ENCODE data around the gene CDC42BPG. TPM values are rescaled to one million over a fixed set of nuclear protein-coding genes. Genes with fewer than 3 reads are reported as not detected.
A peak's percentile ranks its signal among the peaks of the same experiment; 100 is the strongest.

Gene CDC42BPG
- total RNA-seq, 1 experiment from 2014 or later = 4.1 TPM

GRCh38 chr11:64845129-64845775 is 799 bp upstream of the CDC42BPG start:
- ChIA-PET POLR2A (interaction anchor here (0.6 kb wide), 1 partner anchor 73 kb away, joined by 6 read pairs; no protein-coding TSS in a partner anchor), CTCF (interaction anchor here (1.3 kb wide), 1 partner anchor 152 kb away, joined by 6 read pairs; the partner anchor contains the start of gene BATF2)
- H3K4me3 ChIP-seq (ENCODE audit: low read depth in 2 of 2, low read length in 2 of 2) = peak overlapping the region; percentile 42 to 50
- H3K27ac ChIP-seq (ENCODE audit: low read length) = peak overlapping the region; percentile 37; the same call in 1 of the 2 replicates
- TF ChIP-seq REST (IDR thresholded peaks at IDR 0.05; ENCODE audit: insufficient read depth in 1 of 2, low read depth in 2 of 2, low read length in 1 of 2) (no peak), CTCF (IDR thresholded peaks at IDR 0.05) (no peak), TCF7L2 (IDR thresholded peaks at IDR 0.05; ENCODE audit: low read depth, low read length) (peak; percentile 66; the same call in 1 of the 2 replicates), SIN3A (IDR thresholded peaks at IDR 0.05; ENCODE audit: borderline replicate concordance, insufficient read depth, low read depth, low read length) (no peak), POLR2AphosphoS5 (IDR thresholded peaks at IDR 0.05; ENCODE audit: low read depth, low read length) (no peak)
- ATAC-seq (no peak), DNase-seq (ENCODE audit: low read depth, low spot score) (no peak)
- no TSS peak for BruUV-seq (replicated peaks)
- intact Hi-C loops (cut with micrococcal nuclease; ENCODE audit: unreplicated experiment) = loop anchor here (5.0 to 10.0 kb wide), 3 partner anchors 152 to 270 kb away; partner anchors contain the start of genes BATF2, SNX15, TM7SF2 and ZNHIT2
- in situ Hi-C loops (cut with HindIII; ENCODE audit: low pct_unique_long_range_greater_than_20kb, low sequenced_read_pairs) = no loop called here
- H3K27me3 ChIP-seq (ENCODE audit: control insufficient read depth, insufficient read depth, low read length) = no peaks in the 10 kb centered on the region
- H3K4me1 ChIP-seq (ENCODE audit: control insufficient read depth, insufficient read depth, low read length) = peaks cover 50% of the 10 kb centered on the region
- H3K9me3 ChIP-seq (ENCODE audit: control insufficient read depth, insufficient read depth, low read depth, low read length) = no peaks in the 10 kb centered on the region
- no peaks in the 10 kb centered on the region; the same call in 1 of the 2 replicates for H3K36me3 ChIP-seq (ENCODE audit: control insufficient read depth, insufficient read depth, low read length)

- ChIA-PET POLR2A (interaction anchor here (0.6 kb wide), 1 partner anchor 9 kb away, joined by 4 read pairs; no protein-coding TSS in a partner anchor), CTCF (interaction anchor here (0.6 to 1.1 kb wide), 3 partner anchors 9 to 55 kb away, joined by 3 read pairs; no protein-coding TSS in a partner anchor)
- ATAC-seq (no peak), DNase-seq (ENCODE audit: low read depth, low spot score) (no peak)
- intact Hi-C loops (cut with micrococcal nuclease; ENCODE audit: unreplicated experiment) (loop anchor here (10.0 kb wide), 2 partner anchors 181 to 271 kb away; partner anchors contain the start of genes SNX15, TM7SF2 and ZNHIT2), in situ Hi-C loops (cut with HindIII; ENCODE audit: low pct_unique_long_range_greater_than_20kb, low sequenced_read_pairs) (no loop called here)
- Histone ChIP-seq H3K36me3 (ENCODE audit: control insufficient read depth, insufficient read depth, low read length) (no peaks in the 10 kb centered on the region; the same call in 1 of the 2 replicates), H3K27me3 (ENCODE audit: control insufficient read depth, insufficient read depth, low read length) (no peaks in the 10 kb centered on the region), H3K27ac (ENCODE audit: low read length) (no peak overlapping the region), H3K4me3 (ENCODE audit: low read depth in 2 of 2, low read length in 2 of 2) (peak overlapping the region; percentile 42 to 50), H3K4me1 (ENCODE audit: control insufficient read depth, insufficient read depth, low read length) (peaks cover 36% of the 10 kb centered on the region), H3K9me3 (ENCODE audit: control insufficient read depth, insufficient read depth, low read depth, low read length) (no peaks in the 10 kb centered on the region)
- no peak for TF ChIP-seq CTCF (IDR thresholded peaks at IDR 0.05)
- no peak for TF ChIP-seq POLR2AphosphoS5 (IDR thresholded peaks at IDR 0.05; ENCODE audit: low read depth, low read length)
- TF ChIP-seq REST (IDR thresholded peaks at IDR 0.05; ENCODE audit: insufficient read depth in 1 of 2, low read depth in 2 of 2, low read length in 1 of 2) = no peak
- TF ChIP-seq SIN3A (IDR thresholded peaks at IDR 0.05; ENCODE audit: borderline replicate concordance, insufficient read depth, low read depth, low read length) = no peak
- no peak for TF ChIP-seq TCF7L2 (IDR thresholded peaks at IDR 0.05; ENCODE audit: low read depth, low read length)
- no TSS peak for BruUV-seq (replicated peaks)
These were observed 645 bp downstream of the CDC42BPG start for GRCh38 chr11:64843686-64844329.
